ENCODE results near the gene REPIN1. TPM values are rescaled to one million over a fixed set of nuclear protein-coding genes. Genes with fewer than 3 reads are reported as not detected.

The REPIN1 gene
- total and polyA plus RNA-seq, 2 donors (not counting 1 experiment from before 2014, with no cell fraction given): 165 to 190 TPM

DNA sequence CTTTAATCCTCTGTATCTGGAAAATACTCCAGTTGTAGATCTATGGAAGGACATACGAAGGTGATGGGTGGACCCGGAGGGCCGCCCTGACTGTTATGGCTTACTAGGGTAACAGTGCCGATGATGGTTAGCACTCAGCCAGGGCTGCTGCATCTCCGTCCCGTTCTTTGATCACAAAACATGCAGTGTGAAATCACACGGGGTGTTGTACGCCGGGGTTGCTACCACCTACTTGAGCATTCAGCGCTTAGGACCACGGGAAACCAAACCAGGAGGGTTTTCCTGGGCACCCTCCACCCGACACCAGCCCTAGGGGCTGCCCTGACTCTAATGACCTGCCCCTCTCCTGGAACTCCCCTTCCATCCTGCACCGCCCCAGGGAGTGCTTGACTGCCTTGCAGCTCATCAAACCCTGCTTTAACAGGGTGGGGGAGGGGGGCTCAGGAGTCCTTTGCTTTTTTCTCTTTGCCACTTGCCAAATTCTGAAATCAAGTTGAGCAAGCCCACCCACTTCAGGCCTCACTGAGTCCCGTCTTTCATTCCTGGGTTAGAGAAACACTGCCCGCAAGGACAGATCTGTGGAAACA is 30.9 kb downstream of the REPIN1 start:
- Histone ChIP-seq H4K20me1 (ENCODE audit: control insufficient read depth, insufficient read depth, low read length, poor library complexity, severe bottlenecking) (no peaks in the 10 kb centered on the region), H3K9me3 (ENCODE audit: control extremely low read depth in 1 of 3, control insufficient read depth in 2 of 3, insufficient read depth in 1 of 3, low read length in 2 of 3) (no peaks in the 10 kb centered on the region), H3K9ac (ENCODE audit: low read length) (no peak overlapping the region), H3K36me3 (replicated peaks in 1 of 2; ENCODE audit: control extremely low read depth in 1 of 2, control insufficient read depth in 1 of 2, extremely low read depth in 1 of 2, insufficient read depth in 2 of 2, low read length in 1 of 2) (peaks cover 0 to 7% of the 10 kb centered on the region in 2 experiments), H3K27me3 (replicated peaks in 1 of 4; ENCODE audit: control extremely low read depth in 1 of 4, control insufficient read depth in 3 of 4, insufficient read depth in 4 of 4, low read length in 3 of 4) (no peaks in the 10 kb centered on the region), H3K27ac (ENCODE audit: low read length in 2 of 2) (no peak overlapping the region), H2AFZ (ENCODE audit: insufficient read depth, low read depth, low read length, poor library complexity, severe bottlenecking) (no peak overlapping the region), H3K4me3 (ENCODE audit: control extremely low read depth in 1 of 5, extremely low read depth in 1 of 5, insufficient read depth in 1 of 5, low read depth in 2 of 5, low read length in 4 of 5) (no peak overlapping the region), H3K4me1 (ENCODE audit: control insufficient read depth in 2 of 2, insufficient read depth in 2 of 2, low read length in 2 of 2) (peaks cover 14 to 15% of the 10 kb centered on the region in 2 donors), H3K4me2 (replicated peaks; ENCODE audit: low read depth, low read length, poor library complexity, severe bottlenecking) (no peak overlapping the region), H3K79me2 (ENCODE audit: control insufficient read depth, insufficient read depth, low read length) (peaks cover 16% of the 10 kb centered on the region)
- TF ChIP-seq, protein P1, sequence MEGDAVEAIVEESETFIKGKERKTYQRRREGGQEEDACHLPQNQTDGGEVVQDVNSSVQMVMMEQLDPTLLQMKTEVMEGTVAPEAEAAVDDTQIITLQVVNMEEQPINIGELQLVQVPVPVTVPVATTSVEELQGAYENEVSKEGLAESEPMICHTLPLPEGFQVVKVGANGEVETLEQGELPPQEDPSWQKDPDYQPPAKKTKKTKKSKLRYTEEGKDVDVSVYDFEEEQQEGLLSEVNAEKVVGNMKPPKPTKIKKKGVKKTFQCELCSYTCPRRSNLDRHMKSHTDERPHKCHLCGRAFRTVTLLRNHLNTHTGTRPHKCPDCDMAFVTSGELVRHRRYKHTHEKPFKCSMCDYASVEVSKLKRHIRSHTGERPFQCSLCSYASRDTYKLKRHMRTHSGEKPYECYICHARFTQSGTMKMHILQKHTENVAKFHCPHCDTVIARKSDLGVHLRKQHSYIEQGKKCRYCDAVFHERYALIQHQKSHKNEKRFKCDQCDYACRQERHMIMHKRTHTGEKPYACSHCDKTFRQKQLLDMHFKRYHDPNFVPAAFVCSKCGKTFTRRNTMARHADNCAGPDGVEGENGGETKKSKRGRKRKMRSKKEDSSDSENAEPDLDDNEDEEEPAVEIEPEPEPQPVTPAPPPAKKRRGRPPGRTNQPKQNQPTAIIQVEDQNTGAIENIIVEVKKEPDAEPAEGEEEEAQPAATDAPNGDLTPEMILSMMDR (IDR thresholded peaks at IDR 0.05): no peak
- TF ChIP-seq EZH2 (IDR thresholded peaks at IDR 0.05; ENCODE audit: borderline replicate concordance, insufficient read depth, low read depth, low read length, poor library complexity, severe bottlenecking): no peak
- H3K4me1 Mint-ChIP-seq: peaks cover 28% of the 10 kb centered on the region
- ATAC-seq (ENCODE audit: low read depth): no peak
- 91% methylated on average over 13 of the region's 15 CpGs for WGBS (ENCODE audit: insufficient coverage)
- no peak overlapping the region for H3K4me3 Mint-ChIP-seq
- CTCF ChIA-PET: interaction anchor here (1.3 kb wide), 1 partner anchor 43 kb away, joined by 5 read pairs; no protein-coding TSS in a partner anchor
- H3K27ac Mint-ChIP-seq: no peak overlapping the region
- H3K9me3 Mint-ChIP-seq (ENCODE audit: insufficient read depth): no peaks in the 10 kb centered on the region
- no peak for DNase-seq
- no peaks in the 10 kb centered on the region for H3K27me3 Mint-ChIP-seq
- intact Hi-C loops (cut with micrococcal nuclease): loop anchor here (10.0 kb wide), 1 partner anchor 975 kb away; no protein-coding TSS in a partner anchor
- POLR2A ChIA-PET: no interaction called here
